H9 (cell line): ENCODE data around the gene ZNF831. TPM values are rescaled to one million over a fixed set of nuclear protein-coding genes. Genes with fewer than 3 reads are reported as not detected.

Experiments used
- DNase-seq: peaks from one replicate; pipeline ENCODE4 v3.0.0-alpha.2; 2017
- H2AFZ ChIP-seq: one replicate; pipeline ENCODE4 v1.6.1; 2013; ENCODE audit warnings: mild to moderate bottlenecking, low read length, control low read depth, moderate library complexity
- H2AK5ac ChIP-seq: 2 replicates; pipeline ENCODE4 v1.6.1; 2013; ENCODE audit warnings: low read length, control low read depth, mixed read lengths; ENCODE audit not compliant: insufficient read length
- H2BK120ac ChIP-seq: one replicate; pipeline ENCODE4 v1.6.1; 2013; ENCODE audit warnings: low read depth, mild to moderate bottlenecking, low read length, control low read depth, inconsistent platforms; ENCODE audit not compliant: poor library complexity, severe bottlenecking
- H2BK12ac ChIP-seq: 2 replicates; pipeline ENCODE4 v1.6.1; 2013; ENCODE audit warnings: low read length, control low read depth, mixed read lengths, low read depth; ENCODE audit not compliant: insufficient read length
- H2BK15ac ChIP-seq: 2 replicates; pipeline ENCODE4 v1.6.1; 2013; ENCODE audit warnings: low read depth, low read length, control low read depth
- H2BK20ac ChIP-seq: one replicate; pipeline ENCODE4 v1.6.1; 2013; ENCODE audit warnings: low read depth, mild to moderate bottlenecking, low read length, control low read depth, inconsistent platforms; ENCODE audit not compliant: poor library complexity, severe bottlenecking
- H2BK5ac ChIP-seq: 2 replicates; pipeline ENCODE4 v1.6.1; 2013; ENCODE audit warnings: low read length, control low read depth, mixed read lengths; ENCODE audit not compliant: insufficient read length
- H3K14ac ChIP-seq: 2 replicates; pipeline ENCODE4 v1.6.1; 2013; ENCODE audit warnings: low read length, control low read depth; ENCODE audit not compliant: insufficient read depth
- H3K18ac ChIP-seq: 2 replicates; pipeline ENCODE4 v1.6.1; 2013; ENCODE audit warnings: low read depth, mild to moderate bottlenecking, mixed read lengths, low read length, control low read depth; ENCODE audit not compliant: insufficient read length
- H3K23ac ChIP-seq: 2 replicates; pipeline ENCODE4 v1.6.1; 2013; ENCODE audit warnings: low read length, control low read depth, mixed read lengths, low read depth; ENCODE audit not compliant: insufficient read length
- H3K23me2 ChIP-seq: 2 replicates; pipeline ENCODE4 v1.6.1; 2013; ENCODE audit warnings: low read depth, mild to moderate bottlenecking, mixed read lengths, low read length, control low read depth; ENCODE audit not compliant: insufficient read length, poor library complexity, severe bottlenecking
- H3K27ac ChIP-seq: 2 replicates; pipeline ENCODE4 v1.5.1; 2013; ENCODE audit warnings: low read length, control low read depth, mixed read lengths, low read depth; ENCODE audit not compliant: insufficient read length
- H3K27me3 ChIP-seq: 2 replicates; pipeline ENCODE4 v1.6.1; 2013; ENCODE audit warnings: low read length, control low read depth, inconsistent platforms; ENCODE audit not compliant: insufficient read depth
- H3K4ac ChIP-seq: 2 replicates; pipeline ENCODE4 v1.6.1; 2013; ENCODE audit warnings: low read depth, mild to moderate bottlenecking, control low read depth, inconsistent platforms, low read length, moderate library complexity
- H3K4me1 ChIP-seq: 2 replicates; pipeline ENCODE4 v1.6.1; 2013; ENCODE audit warnings: low read length, control low read depth, inconsistent platforms; ENCODE audit not compliant: insufficient read depth
- H3K4me2 ChIP-seq: 2 replicates; pipeline ENCODE4 v1.6.1; 2013; ENCODE audit warnings: low read length, control low read depth, mixed read lengths; ENCODE audit not compliant: insufficient read length, insufficient read depth
- H3K56ac ChIP-seq: 2 replicates; pipeline ENCODE4 v1.6.1; 2013; ENCODE audit warnings: low read depth, mild to moderate bottlenecking, mixed read lengths, low read length, control low read depth; ENCODE audit not compliant: insufficient read length
- H3K79me1 ChIP-seq: 2 replicates; pipeline ENCODE4 v1.6.1; 2013; ENCODE audit warnings: low read depth, mild to moderate bottlenecking, moderate library complexity, low read length, control low read depth, inconsistent platforms; ENCODE audit not compliant: insufficient read depth, poor library complexity, severe bottlenecking
- H3K79me2 ChIP-seq: 2 replicates; pipeline ENCODE4 v1.6.1; 2013; ENCODE audit warnings: low read length, control low read depth, inconsistent platforms; ENCODE audit not compliant: insufficient read depth
- H3K9ac ChIP-seq: 2 replicates; pipeline ENCODE4 v1.6.1; 2013; ENCODE audit warnings: low read length, control low read depth, mixed read lengths; ENCODE audit not compliant: insufficient read length; ENCODE audit errors: extremely low read depth
- H3K9me3 ChIP-seq: one replicate; pipeline ENCODE4 v1.6.1; 2013; ENCODE audit warnings: low read depth, low read length, inconsistent platforms; ENCODE audit not compliant: control insufficient read depth
- H3T11ph ChIP-seq: one replicate; pipeline ENCODE4 v1.6.1; 2013; ENCODE audit warnings: mild to moderate bottlenecking, low read length, control low read depth, inconsistent platforms
- H4K20me1 ChIP-seq: one replicate; pipeline ENCODE4 v1.6.1; 2013; ENCODE audit not compliant: control insufficient read depth, insufficient read length, insufficient read depth
- H4K5ac ChIP-seq: 2 replicates; pipeline ENCODE4 v1.6.1; 2013; ENCODE audit warnings: low read depth, mild to moderate bottlenecking, mixed read lengths, low read length, control low read depth; ENCODE audit not compliant: insufficient read length
- H4K8ac ChIP-seq: replicated peaks from 2 replicates; pipeline ENCODE4 v1.6.1; 2013; ENCODE audit warnings: low read length, control low read depth, mixed read lengths, low read depth; ENCODE audit not compliant: insufficient read length
- H4K91ac ChIP-seq: 2 replicates; pipeline ENCODE4 v1.6.1; 2013; ENCODE audit warnings: low read depth, mild to moderate bottlenecking, moderate library complexity, mixed read lengths, low read length, control low read depth; ENCODE audit not compliant: insufficient read length
- H3K27ac Mint-ChIP-seq, 3 experiments: 2 replicates in 2 of 3; 3 replicates in 1 of 3; pipeline ENCODE4 v1.8.0; 2020 to 2021; ENCODE audit warnings: mixed read lengths in 3 of 3, mild to moderate bottlenecking in 1 of 3, moderate library complexity in 1 of 3
- H3K27me3 Mint-ChIP-seq: 2 replicates; pipeline ENCODE4 v1.8.0; 2021; ENCODE audit warnings: low read depth, mild to moderate bottlenecking, moderate library complexity, mixed read lengths
- H3K36me3 Mint-ChIP-seq, 3 experiments: 2 replicates in 2 of 3; 3 replicates in 1 of 3; pipeline ENCODE4 v1.8.0; 2020 to 2021; ENCODE audit warnings: low read depth in 3 of 3, mixed read lengths in 3 of 3; ENCODE audit not compliant: insufficient read depth in 1 of 3
- H3K4me1 Mint-ChIP-seq, 2 experiments: 2 replicates each; pipeline ENCODE4 v1.8.0; 2020; ENCODE audit warnings: mixed read lengths in 2 of 2
- H3K4me3 Mint-ChIP-seq, 2 experiments: 2 replicates in 1 of 2; 3 replicates in 1 of 2; pipeline ENCODE4 v1.8.0; 2020 to 2021; ENCODE audit warnings: mild to moderate bottlenecking in 2 of 2, mixed read lengths in 2 of 2, moderate library complexity in 1 of 2
- H3K9me3 Mint-ChIP-seq, 2 experiments: 2 replicates in 1 of 2; 3 replicates in 1 of 2; pipeline ENCODE4 v1.8.0; 2020; ENCODE audit warnings: mild to moderate bottlenecking in 2 of 2, mixed read lengths in 2 of 2, moderate library complexity in 1 of 2
- CTCF ChIP-seq: fragments of 200-600 bp; sonication (generic); conservative IDR thresholded peaks from 3 replicates; pipeline ENCODE4 v1.8.0; 2021; ENCODE audit warnings: antibody characterized with exemption, mild to moderate bottlenecking
- whole genome bisulfite sequencing: extraction: QIAGEN DNeasy Blood & Tissue Kit; methylation state at CpG from one replicate; pipeline ENCODE4 v1.1.7; 2013; ENCODE audit warnings: missing lambda C conversion rate, low lambda C conversion rate, mixed read lengths; ENCODE audit not compliant: insufficient read length; ENCODE audit errors: extremely low coverage; 5-methylcytosine and 5-hydroxymethylcytosine counted together
- total RNA-seq: library from RNA; stranded (reverse); gene quantifications from 2 replicates; pipeline ENCODE4 v1.2.1, GENCODE V29; 2021

Gene ZNF831
- total RNA-seq, 1 experiment from 2014 or later: not detected

GRCh38 chr20:59164686-59165391 lies 1.2 kb downstream of the ZNF831 start:
- Histone ChIP-seq H3K4me1 (no peaks in the 10 kb centered on the region), H3K23ac (no peak overlapping the region), H3T11ph (no peak overlapping the region), H3K23me2 (no peaks in the 10 kb centered on the region), H2BK120ac (no peak overlapping the region), H2BK5ac (no peak overlapping the region), H2BK12ac (no peak overlapping the region), H3K79me1 (no peaks in the 10 kb centered on the region), H3K18ac (no peak overlapping the region), H3K27me3 (no peaks in the 10 kb centered on the region), H2AFZ (no peak overlapping the region), H3K56ac (no peak overlapping the region), H4K91ac (no peak overlapping the region), H3K9ac (no peak overlapping the region), H4K5ac (no peak overlapping the region), H3K9me3 (no peaks in the 10 kb centered on the region), H3K27ac (no peak overlapping the region), H3K4ac (no peak overlapping the region), H4K20me1 (no peaks in the 10 kb centered on the region), H2BK20ac (no peak overlapping the region), H3K79me2 (no peaks in the 10 kb centered on the region), H2BK15ac (no peak overlapping the region), H2AK5ac (no peak overlapping the region), H3K14ac (no peak overlapping the region), H4K8ac (no peak overlapping the region), H3K4me2 (no peak overlapping the region)
- Mint-ChIP-seq H3K36me3 (no peaks in the 10 kb centered on the region; a peak in 1 of 7 replicates), H3K27me3 (peaks cover 19% of the 10 kb centered on the region), H3K4me1 (no peaks in the 10 kb centered on the region), H3K9me3 (no peaks in the 10 kb centered on the region), H3K27ac (no peak overlapping the region), H3K4me3 (no peak overlapping the region)
- no peak for DNase-seq
- no peak for TF ChIP-seq CTCF
- no CpG with 5 or more reads among the region's 9 CpGs for WGBS
